Mucosa of stomach (tissue), 1 donor: ENCODE measurements around the gene PIK3R3.

Experiments
- H3K27me3 ChIP-seq: one replicate; pipeline ENCODE4 v1.7.0; 2013; ENCODE audit warnings: mild to moderate bottlenecking, low read length; ENCODE audit not compliant: control insufficient read depth, insufficient read depth
- H3K36me3 ChIP-seq: one replicate; pipeline ENCODE4 v1.7.0; 2013; ENCODE audit warnings: low read length; ENCODE audit not compliant: control insufficient read depth, insufficient read depth
- H3K4me1 ChIP-seq: one replicate; pipeline ENCODE4 v1.7.0; 2013; ENCODE audit warnings: mild to moderate bottlenecking, low read length; ENCODE audit not compliant: control insufficient read depth, insufficient read depth
- H3K4me3 ChIP-seq: one replicate; pipeline ENCODE4 v1.7.0; 2013; ENCODE audit warnings: low read length
- H3K9ac ChIP-seq: one replicate; pipeline ENCODE4 v1.7.0; 2013; ENCODE audit warnings: mild to moderate bottlenecking, low read length, moderate library complexity
- H3K9me3 ChIP-seq: one replicate; pipeline ENCODE4 v1.7.0; 2013; ENCODE audit warnings: mild to moderate bottlenecking, low read length, moderate library complexity; ENCODE audit not compliant: control insufficient read depth
- donor health status: Pancreatic carcinoma.

The PIK3R3 gene

GRCh38 chr1:46027788-46028573 is 104.4 kb downstream of the PIK3R3 start:
- Histone ChIP-seq H3K4me3 (no peak overlapping the region), H3K9me3 (no peaks in the 10 kb centered on the region), H3K9ac (no peak overlapping the region), H3K27me3 (no peaks in the 10 kb centered on the region), H3K4me1 (no peaks in the 10 kb centered on the region), H3K36me3 (no peaks in the 10 kb centered on the region)

GRCh38 chr1:46026531-46026930 is 105.9 kb downstream of the PIK3R3 start:
- Histone ChIP-seq H3K9me3 (no peaks in the 10 kb centered on the region), H3K9ac (no peak overlapping the region), H3K27me3 (no peaks in the 10 kb centered on the region), H3K4me3 (no peak overlapping the region), H3K36me3 (no peaks in the 10 kb centered on the region), H3K4me1 (no peaks in the 10 kb centered on the region)

DNA sequence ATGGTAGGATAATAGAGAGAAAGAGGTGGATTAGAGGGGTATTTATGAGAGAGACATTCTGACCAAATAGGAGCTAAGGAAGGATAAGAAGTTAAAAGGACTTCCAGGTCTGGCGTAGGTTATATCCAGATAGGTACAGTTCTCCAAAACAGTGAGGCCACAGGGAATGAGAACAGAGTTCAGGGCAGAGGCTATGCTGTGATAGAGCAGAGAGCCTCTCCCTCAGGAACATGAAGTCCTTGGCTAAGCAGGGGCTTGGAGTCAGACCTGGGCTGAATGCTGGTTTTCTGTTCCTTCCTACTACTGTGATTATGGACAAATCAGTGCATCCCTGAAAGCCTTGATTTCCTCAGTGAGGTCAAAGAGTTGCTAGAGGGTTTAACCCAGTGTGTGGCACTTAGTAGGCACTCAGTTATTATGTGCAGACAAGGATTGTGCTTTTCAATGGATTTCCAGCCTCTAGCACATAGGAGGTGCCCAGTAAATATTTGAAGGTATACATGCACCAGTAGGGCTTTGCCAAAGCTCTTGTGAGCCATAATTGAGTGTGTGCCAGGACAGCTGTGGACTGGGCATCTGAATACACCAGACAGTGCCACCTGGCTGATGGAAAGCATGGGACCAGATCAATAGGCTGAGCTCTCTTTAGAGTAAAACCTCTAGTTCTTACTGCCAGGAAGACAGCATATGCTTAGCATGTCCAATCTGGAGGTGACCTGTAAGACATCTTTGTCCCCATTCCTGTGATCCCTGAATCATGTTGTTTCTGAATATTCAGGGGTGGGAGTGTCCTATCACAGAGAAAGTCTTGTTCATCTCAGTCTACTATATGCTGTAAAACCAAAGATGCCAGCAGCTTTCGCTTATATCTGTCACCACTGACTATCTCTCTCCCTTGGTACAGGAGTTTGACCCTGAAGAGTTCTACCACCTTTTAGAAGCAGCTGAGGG is 111.1 kb downstream of the PIK3R3 start:
- H3K4me3 ChIP-seq, result no peak overlapping the region
- no peak overlapping the region for H3K9ac ChIP-seq
- H3K9me3 ChIP-seq, result no peaks in the 10 kb centered on the region
- no peaks in the 10 kb centered on the region for H3K27me3 ChIP-seq
- no peaks in the 10 kb centered on the region for H3K36me3 ChIP-seq
- no peaks in the 10 kb centered on the region for H3K4me1 ChIP-seq

DNA sequence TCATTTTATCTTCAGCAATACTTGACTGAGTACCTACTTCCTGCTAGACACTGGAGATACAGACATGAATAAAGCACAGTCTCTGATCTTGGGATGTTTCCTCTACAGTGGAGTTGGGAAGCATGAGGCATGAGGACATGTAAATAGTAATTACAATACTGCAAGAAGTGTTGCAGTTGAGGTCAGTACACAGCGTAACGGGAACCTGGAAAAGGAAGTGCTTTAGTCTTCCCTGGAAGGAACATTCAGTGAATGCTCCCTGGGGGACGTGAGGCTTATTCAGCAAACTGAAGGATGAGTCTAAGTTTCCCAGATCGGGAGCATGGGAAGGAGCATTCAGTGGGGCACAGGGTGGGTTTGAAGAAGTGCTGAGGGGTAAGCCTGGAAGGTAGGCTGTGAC is 112.4 kb downstream of the PIK3R3 start:
- Histone ChIP-seq H3K36me3 (no peaks in the 10 kb centered on the region), H3K27me3 (no peaks in the 10 kb centered on the region), H3K4me1 (no peaks in the 10 kb centered on the region), H3K4me3 (no peak overlapping the region), H3K9ac (no peak overlapping the region), H3K9me3 (no peaks in the 10 kb centered on the region)

GRCh38 chr1:46019348-46019747 is 113.1 kb downstream of the PIK3R3 start:
- Histone ChIP-seq H3K27me3 (no peaks in the 10 kb centered on the region), H3K9me3 (no peaks in the 10 kb centered on the region), H3K4me3 (no peak overlapping the region)

GRCh38 chr1:46017876-46018503 is 114.4 kb downstream of the PIK3R3 start:
- Histone ChIP-seq H3K36me3 (no peaks in the 10 kb centered on the region), H3K9me3 (no peaks in the 10 kb centered on the region), H3K27me3 (no peaks in the 10 kb centered on the region), H3K9ac (no peak overlapping the region), H3K4me3 (no peak overlapping the region), H3K4me1 (no peaks in the 10 kb centered on the region)

More at GRCh38 chr1:46019348-46019747, 113.1 kb downstream of the PIK3R3 start:
- no peaks in the 10 kb centered on the region for H3K4me1 ChIP-seq
- H3K36me3 ChIP-seq, result no peaks in the 10 kb centered on the region
- no peak overlapping the region for H3K9ac ChIP-seq

DNA sequence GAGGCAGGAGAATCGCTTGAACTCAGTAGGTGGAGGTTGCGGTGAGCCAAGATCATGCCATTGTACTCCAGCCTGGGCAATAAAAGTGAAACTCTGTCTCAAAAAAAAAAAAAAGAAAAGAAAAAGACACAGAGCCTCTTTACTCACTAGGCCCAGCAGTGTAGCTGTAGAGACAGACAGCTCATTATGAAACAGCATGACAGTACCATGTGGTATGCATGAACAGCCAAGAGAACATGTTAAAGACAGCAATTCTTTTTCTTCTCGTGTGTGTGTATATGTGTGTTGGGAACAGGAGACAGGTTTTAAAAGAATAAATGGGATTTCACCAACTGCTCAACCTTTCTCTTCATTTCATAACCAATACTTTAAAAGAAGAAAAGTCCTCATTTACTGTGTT is 118.8 kb downstream of the PIK3R3 start:
- Histone ChIP-seq H3K36me3 (no peaks in the 10 kb centered on the region), H3K9me3 (no peaks in the 10 kb centered on the region), H3K4me3 (no peak overlapping the region), H3K9ac (no peak overlapping the region), H3K27me3 (no peaks in the 10 kb centered on the region), H3K4me1 (peaks cover 8% of the 10 kb centered on the region)

DNA sequence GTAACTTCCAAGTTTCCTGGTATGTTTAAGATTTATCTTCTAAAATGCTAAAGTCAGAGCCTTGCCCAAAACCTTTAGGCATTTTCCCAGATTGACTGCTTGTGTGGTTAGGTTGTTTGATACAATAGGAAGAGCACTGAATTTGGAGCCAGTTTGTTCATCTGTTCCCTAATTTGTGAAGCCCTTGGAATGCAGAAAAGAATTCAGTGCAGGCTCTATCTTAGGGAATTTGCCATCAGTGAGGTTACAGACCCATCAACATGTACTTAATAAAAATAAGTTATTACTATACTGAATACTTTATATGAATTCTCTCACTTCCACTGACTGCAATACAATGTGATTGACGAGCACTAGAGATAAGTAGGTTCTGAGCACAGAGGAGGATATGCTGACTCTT is 120.2 kb downstream of the PIK3R3 start:
- Histone ChIP-seq H3K9ac (no peak overlapping the region), H3K9me3 (no peaks in the 10 kb centered on the region), H3K27me3 (no peaks in the 10 kb centered on the region), H3K36me3 (no peaks in the 10 kb centered on the region), H3K4me1 (peaks cover 8% of the 10 kb centered on the region), H3K4me3 (no peak overlapping the region)

- Histone ChIP-seq H3K9ac (no peak overlapping the region), H3K9me3 (no peaks in the 10 kb centered on the region), H3K4me1 (peaks cover 8% of the 10 kb centered on the region), H3K4me3 (no peak overlapping the region), H3K36me3 (no peaks in the 10 kb centered on the region), H3K27me3 (no peaks in the 10 kb centered on the region)
Measured at GRCh38 chr1:46011121-46011695, 121.2 kb downstream of the PIK3R3 start.

DNA sequence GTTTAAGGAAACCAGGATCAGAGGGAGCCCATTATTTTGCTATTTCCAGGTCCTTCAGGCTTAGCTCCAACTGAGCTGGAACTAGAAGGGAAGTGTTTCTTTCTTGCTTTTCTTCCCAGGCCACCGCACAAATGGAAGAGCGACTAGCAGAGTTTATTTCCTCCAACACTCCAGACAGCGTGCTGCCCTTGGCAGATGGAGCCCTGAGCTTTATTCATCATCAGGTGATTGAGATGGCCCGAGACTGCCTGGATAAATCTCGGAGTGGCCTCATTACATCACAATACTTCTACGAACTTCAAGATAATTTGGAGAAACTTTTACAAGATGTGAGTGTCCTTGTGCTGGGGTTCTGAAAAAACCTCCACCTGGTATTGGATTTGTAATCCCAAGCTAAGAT is 121.8 kb downstream of the PIK3R3 start:
- H3K36me3 ChIP-seq, result no peaks in the 10 kb centered on the region
- no peaks in the 10 kb centered on the region for H3K9me3 ChIP-seq
- no peak overlapping the region for H3K4me3 ChIP-seq
- peaks cover 8% of the 10 kb centered on the region for H3K4me1 ChIP-seq
- H3K27me3 ChIP-seq, result no peaks in the 10 kb centered on the region
- H3K9ac ChIP-seq, result no peak overlapping the region

DNA sequence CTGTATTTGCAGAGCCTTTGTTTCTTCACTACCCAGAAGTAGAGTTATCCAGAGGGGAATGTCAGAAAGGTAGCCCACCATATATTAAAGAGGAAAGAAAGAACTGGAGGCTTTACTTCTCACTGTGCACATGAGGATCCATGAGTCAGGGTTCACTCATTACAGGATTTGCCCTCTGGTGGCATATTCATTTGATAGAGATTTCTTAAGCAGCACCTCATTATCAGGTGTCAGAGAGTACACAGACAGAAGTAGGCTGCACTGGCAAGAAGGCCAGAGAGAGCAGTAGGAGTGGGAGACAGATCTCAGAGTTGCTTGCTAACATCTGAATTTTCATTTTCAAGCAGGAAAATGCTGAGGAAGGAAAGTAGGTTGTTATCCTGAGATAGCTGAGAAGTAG is 123.8 kb downstream of the PIK3R3 start:
- Histone ChIP-seq H3K9ac (no peak overlapping the region), H3K9me3 (no peaks in the 10 kb centered on the region), H3K27me3 (no peaks in the 10 kb centered on the region), H3K4me3 (no peak overlapping the region), H3K36me3 (no peaks in the 10 kb centered on the region), H3K4me1 (peaks cover 8% of the 10 kb centered on the region)
